Gastrocnemius medialis (tissue), 4 donors: ENCODE results near the gene FTCD.

Source experiments
- CTCF ChIP-seq, 5 experiments: fragments of 450-650 bp in 3 of 5; fragments of 200-600 bp in 2 of 5; sonication (generic) in 2 of 5; IDR thresholded peaks in 4 of 5; conservative IDR thresholded peaks in 1 of 5; 1 replicate in 4 of 5; 2 replicates in 1 of 5; pipeline ENCODE4 v1.5.1; 2016 to 2019; ENCODE audit warnings: antibody characterized with exemption in 5 of 5, mild to moderate bottlenecking in 3 of 5, moderate library complexity in 3 of 5
- POLR2A ChIP-seq, 2 donors: fragments of 450-650 bp; IDR thresholded peaks; one replicate each; pipeline ENCODE4 v1.6.1; 2017; ENCODE audit warnings: antibody characterized with exemption in 2 of 2, mild to moderate bottlenecking in 2 of 2, moderate library complexity in 2 of 2

GRCh38 chr21:46114963-46115362 is 40.4 kb downstream of the FTCD start:
- TF ChIP-seq POLR2A (IDR thresholded peaks at IDR 0.05): no peak
- no peak for TF ChIP-seq CTCF (IDR thresholded peaks at IDR 0.05 in 4 of 5, conservative IDR thresholded peaks at IDR 0.05 in 1 of 5)
